Activated CD8-positive, alpha-beta memory T cell treated with anti-CD3 and anti-CD28 coated beads, Interleukin-2, amount 50 U/mL, for 1 hour (primary cell): ENCODE measurements around the gene C14orf180.
"Not testable (repeated sequence)": the region's sequence is repeated elsewhere in the genome, so short reads cannot be mapped to it uniquely, and the experiment has no call there.

Experiments used
- DNase-seq: peaks from one replicate; pipeline ENCODE4 v3.0.0-alpha.2; 2020; ENCODE audit errors: extremely low read depth

Gene C14orf180

GRCh38 chr14:104578321-104578720 is 1.2 kb upstream of the C14orf180 start:
- DNase-seq = no peak

- not testable (repeated sequence) for DNase-seq
Observed at GRCh38 chr14:104579939-104580338, 375 bp downstream of the C14orf180 start.

- no peak for DNase-seq
Observed at GRCh38 chr14:104580961-104581360, 1.4 kb downstream of the C14orf180 start.

- no peak for DNase-seq
Observed at GRCh38 chr14:104581521-104581920, 2.0 kb downstream of the C14orf180 start.

- no peak for DNase-seq
Observed at GRCh38 chr14:104582005-104582404, 2.4 kb downstream of the C14orf180 start.

- DNase-seq = no peak
Observed at GRCh38 chr14:104582662-104583061, 3.1 kb downstream of the C14orf180 start.

GRCh38 chr14:104583424-104584306 is 4.1 kb downstream of the C14orf180 start:
- no peak for DNase-seq

- DNase-seq = no peak
Observed at GRCh38 chr14:104584557-104584956, 5.0 kb downstream of the C14orf180 start.

GRCh38 chr14:104585966-104586697 is 6.6 kb downstream of the C14orf180 start:
- no peak for DNase-seq

GRCh38 chr14:104586832-104587620 is 7.5 kb downstream of the C14orf180 start:
- DNase-seq = no peak

GRCh38 chr14:104587641-104588040 is 8.1 kb downstream of the C14orf180 start:
- DNase-seq = no peak

GRCh38 chr14:104588066-104588857 is 8.7 kb downstream of the C14orf180 start:
- no peak for DNase-seq

GRCh38 chr14:104589338-104590195 is 10.0 kb downstream of the C14orf180 start:
- DNase-seq = no peak

GRCh38 chr14:104590240-104590965 is 10.8 kb downstream of the C14orf180 start:
- DNase-seq = no peak

- no peak for DNase-seq
Observed at GRCh38 chr14:104591031-104591430, 11.5 kb downstream of the C14orf180 start.

- DNase-seq = no peak
Observed at GRCh38 chr14:104591506-104592291, 12.1 kb downstream of the C14orf180 start.

- DNase-seq = no peak
Observed at GRCh38 chr14:104592292-104592672, 12.7 kb downstream of the C14orf180 start.

- no peak for DNase-seq
Observed at GRCh38 chr14:104592785-104593184, 13.2 kb downstream of the C14orf180 start.

GRCh38 chr14:104593241-104593701 is 13.7 kb downstream of the C14orf180 start:
- no peak for DNase-seq
